Epithelial cell of prostate (primary cell): Measurements from ENCODE around the gene XIRP1.

ENCODE experiments used
- DNase-seq: peaks from one replicate; pipeline ENCODE4 v3.0.0-alpha.2; 2011; ENCODE audit warnings: low read depth, low spot score
- H3K27ac ChIP-seq: fragments of 450-650 bp; 2 replicates; pipeline ENCODE4 v1.5.1; 2017; ENCODE audit warnings: mild to moderate bottlenecking

XIRP1 gene

GRCh38 chr3:39211332-39212130 lies 19.1 kb upstream of the XIRP1 start:
- DNase-seq: no peak
- H3K27ac ChIP-seq: no peak overlapping the region

GRCh38 chr3:39210078-39210477 lies 17.7 kb upstream of the XIRP1 start:
- H3K27ac ChIP-seq: no peak overlapping the region
- DNase-seq: no peak

- H3K27ac ChIP-seq: no peak overlapping the region
- DNase-seq: no peak
Measured at GRCh38 chr3:39209329-39209970, 17.1 kb upstream of the XIRP1 start.

GRCh38 chr3:39208463-39209055 lies 16.2 kb upstream of the XIRP1 start:
- H3K27ac ChIP-seq: no peak overlapping the region
- DNase-seq: no peak

GRCh38 chr3:39207361-39208186 lies 15.2 kb upstream of the XIRP1 start:
- no peak overlapping the region for H3K27ac ChIP-seq
- no peak for DNase-seq

GRCh38 chr3:39205919-39206516 lies 13.6 kb upstream of the XIRP1 start:
- no peak overlapping the region for H3K27ac ChIP-seq
- no peak for DNase-seq

GRCh38 chr3:39205131-39205530 lies 12.7 kb upstream of the XIRP1 start:
- no peak for DNase-seq
- no peak overlapping the region for H3K27ac ChIP-seq

- no peak overlapping the region for H3K27ac ChIP-seq
- DNase-seq: no peak
Measured at GRCh38 chr3:39203860-39204259, 11.5 kb upstream of the XIRP1 start.

- H3K27ac ChIP-seq: no peak overlapping the region
- DNase-seq: no peak
Measured at GRCh38 chr3:39203402-39203801, 11.0 kb upstream of the XIRP1 start.

- no peak for DNase-seq
- H3K27ac ChIP-seq: no peak overlapping the region
Measured at GRCh38 chr3:39202094-39202493, 9.7 kb upstream of the XIRP1 start.

GRCh38 chr3:39196671-39197356 lies 4.4 kb upstream of the XIRP1 start:
- DNase-seq: no peak
- no peak overlapping the region for H3K27ac ChIP-seq

- DNase-seq: no peak
- H3K27ac ChIP-seq: no peak overlapping the region
Measured at GRCh38 chr3:39196034-39196433, 3.6 kb upstream of the XIRP1 start.

GRCh38 chr3:39193391-39193790 lies 996 bp upstream of the XIRP1 start:
- no peak overlapping the region for H3K27ac ChIP-seq
- DNase-seq: no peak

- no peak for DNase-seq
- H3K27ac ChIP-seq: no peak overlapping the region
Measured at GRCh38 chr3:39191773-39192172, 622 bp downstream of the XIRP1 start.

GRCh38 chr3:39191111-39191510 lies 1.3 kb downstream of the XIRP1 start:
- DNase-seq: no peak

GRCh38 chr3:39190281-39191025 lies 1.9 kb downstream of the XIRP1 start:
- DNase-seq: no peak

More at GRCh38 chr3:39191111-39191510, 1.3 kb downstream of the XIRP1 start:
- H3K27ac ChIP-seq: no peak overlapping the region

GRCh38 chr3:39189959-39190269 lies 2.5 kb downstream of the XIRP1 start:
- no peak overlapping the region for H3K27ac ChIP-seq
- DNase-seq: no peak

More at GRCh38 chr3:39190281-39191025, 1.9 kb downstream of the XIRP1 start:
- no peak overlapping the region for H3K27ac ChIP-seq

- H3K27ac ChIP-seq: no peak overlapping the region
- no peak for DNase-seq
Measured at GRCh38 chr3:39189150-39189958, 3.0 kb downstream of the XIRP1 start.
